ENCODE results near the gene PTPRS.

The PTPRS gene

DNA sequence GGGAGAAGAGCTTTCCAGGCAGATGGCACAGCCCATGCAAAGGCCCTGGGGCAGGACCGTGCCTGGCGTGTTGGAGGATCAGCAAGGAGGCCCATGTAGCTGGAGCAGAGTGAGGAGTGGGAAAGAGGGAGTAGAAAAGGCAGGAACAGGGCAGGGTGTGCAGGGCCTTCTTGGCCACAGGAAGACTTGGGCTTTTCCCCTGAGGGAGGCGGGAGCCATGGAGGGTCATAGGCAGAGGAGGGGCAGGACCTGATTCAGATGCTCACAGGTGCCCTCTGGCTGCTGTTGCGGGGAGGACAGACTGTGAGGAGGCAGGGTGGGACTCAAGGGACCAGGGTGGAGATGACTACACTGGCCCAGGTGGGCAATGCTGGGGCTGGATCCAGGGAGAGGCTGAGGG, 13.8 kb upstream of the PTPRS start:
- no peak for DNase-seq

GRCh38 chr19:5352229-5352763, 11.7 kb upstream of the PTPRS start:
- no peak for DNase-seq

GRCh38 chr19:5351731-5352228, 11.2 kb upstream of the PTPRS start:
- DNase-seq, result no peak

DNA sequence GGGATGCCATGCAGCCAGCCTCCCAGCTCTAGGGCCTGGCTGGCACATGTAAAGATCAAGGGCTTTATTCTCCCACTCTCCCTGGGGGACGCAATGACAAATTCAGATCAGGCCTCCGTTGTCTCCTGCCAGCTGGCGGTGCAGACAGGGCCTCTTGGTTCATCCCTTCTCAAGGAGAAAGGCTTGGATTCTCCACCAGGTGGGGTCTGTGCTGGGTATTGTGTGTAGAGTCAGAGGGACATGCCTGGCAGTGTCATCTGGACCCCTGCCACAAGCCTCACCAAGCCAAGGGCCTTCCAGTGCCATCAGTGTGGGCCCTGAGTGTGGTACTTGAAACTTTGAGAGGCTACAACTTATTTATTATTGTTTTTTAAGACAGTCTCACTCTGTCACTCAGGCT, 8.4 kb upstream of the PTPRS start:
- DNase-seq, result no peak

GRCh38 chr19:5345895-5346386, 5.3 kb upstream of the PTPRS start:
- no peak for DNase-seq

- no peak for DNase-seq
Measured at GRCh38 chr19:5343848-5344247, 3.2 kb upstream of the PTPRS start.

DNA sequence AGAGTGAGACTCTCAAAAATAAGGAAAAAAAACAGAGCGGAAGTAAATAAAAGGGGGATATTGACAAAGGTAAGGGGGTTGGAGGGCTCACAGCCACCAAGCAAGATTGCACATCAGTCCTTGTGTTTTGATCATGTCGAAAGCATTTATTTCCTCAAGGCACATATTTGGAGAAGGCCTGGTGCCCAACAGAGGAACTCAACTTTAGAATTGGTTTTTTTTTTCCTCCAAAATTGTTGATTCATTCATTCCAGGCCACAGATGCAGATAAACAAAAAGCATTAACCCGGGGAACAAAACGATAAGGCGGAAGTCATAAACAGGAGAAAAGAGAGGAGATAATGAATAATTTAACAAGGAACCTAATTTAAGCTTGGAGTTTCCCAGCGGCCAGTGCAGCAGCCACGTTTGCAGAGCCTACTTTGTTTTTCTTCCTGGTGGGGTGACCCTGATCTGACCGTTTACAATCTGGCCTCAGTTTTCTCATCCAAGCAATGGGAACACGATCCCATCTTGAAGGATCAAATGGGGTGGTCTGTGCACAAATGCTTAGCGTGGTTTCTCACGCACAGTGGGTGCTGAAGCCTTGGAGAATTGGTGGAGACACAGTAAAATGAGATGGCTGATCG, 2.1 kb upstream of the PTPRS start:
- no peak for DNase-seq

DNA sequence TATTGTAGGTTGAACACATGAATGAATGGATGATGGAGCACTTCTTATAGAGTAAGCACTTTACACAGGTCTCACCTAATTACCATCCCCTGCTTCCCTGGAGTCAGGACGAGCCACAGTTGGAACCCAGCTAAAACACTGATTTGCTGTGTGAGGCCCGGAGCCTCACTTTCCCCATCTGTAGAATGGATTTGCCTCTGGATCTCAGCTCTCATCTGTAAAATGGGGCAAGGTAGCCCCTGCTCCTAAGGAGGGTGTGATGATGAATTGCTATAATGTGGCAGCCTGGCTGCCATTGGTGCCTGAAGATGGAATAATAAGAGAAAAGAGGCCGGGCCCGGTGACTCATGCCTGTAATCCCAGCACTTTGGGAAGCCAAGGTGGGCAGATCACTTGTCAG, 1.4 kb upstream of the PTPRS start:
- no peak for DNase-seq

GRCh38 chr19:5341448-5341820, 822 bp upstream of the PTPRS start:
- no peak for DNase-seq

DNA sequence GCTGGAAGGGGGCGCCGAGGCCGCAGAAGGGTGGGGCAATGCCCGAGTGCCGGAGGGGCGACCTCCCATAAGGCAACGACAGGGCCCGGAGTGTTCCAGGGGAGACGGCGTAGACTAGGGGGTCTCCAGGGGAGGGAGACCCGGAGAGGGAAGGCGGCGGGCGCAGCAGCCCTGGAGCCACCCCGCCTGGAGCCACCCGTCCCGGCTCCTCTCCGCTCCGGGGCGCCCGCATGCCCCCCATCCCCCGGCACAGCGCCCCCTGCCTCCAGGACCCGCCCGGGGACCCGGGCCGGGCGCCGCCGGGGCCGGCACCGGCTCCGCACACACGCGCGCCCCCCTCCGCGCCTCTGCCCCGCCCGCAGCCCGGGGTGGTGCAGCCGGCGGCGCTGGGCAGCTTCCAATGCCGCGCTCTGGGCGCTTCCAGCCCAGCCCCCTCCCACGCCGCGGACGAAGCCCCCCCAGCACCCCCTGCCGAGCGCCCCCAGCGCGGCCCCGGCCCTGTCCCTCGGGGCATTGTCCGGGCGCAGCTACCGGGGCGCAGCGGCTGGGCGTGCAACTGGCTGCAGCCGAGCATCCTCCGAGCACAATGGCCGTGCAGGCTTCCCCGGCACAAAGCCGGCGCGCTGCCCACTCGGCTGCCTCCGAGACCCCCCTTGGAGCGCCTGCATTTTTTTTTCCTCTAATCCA, 519 bp downstream of the PTPRS start:
- no peak for DNase-seq

GRCh38 chr19:5339198-5339949, 1.2 kb downstream of the PTPRS start:
- DNase-seq, result no peak

DNA sequence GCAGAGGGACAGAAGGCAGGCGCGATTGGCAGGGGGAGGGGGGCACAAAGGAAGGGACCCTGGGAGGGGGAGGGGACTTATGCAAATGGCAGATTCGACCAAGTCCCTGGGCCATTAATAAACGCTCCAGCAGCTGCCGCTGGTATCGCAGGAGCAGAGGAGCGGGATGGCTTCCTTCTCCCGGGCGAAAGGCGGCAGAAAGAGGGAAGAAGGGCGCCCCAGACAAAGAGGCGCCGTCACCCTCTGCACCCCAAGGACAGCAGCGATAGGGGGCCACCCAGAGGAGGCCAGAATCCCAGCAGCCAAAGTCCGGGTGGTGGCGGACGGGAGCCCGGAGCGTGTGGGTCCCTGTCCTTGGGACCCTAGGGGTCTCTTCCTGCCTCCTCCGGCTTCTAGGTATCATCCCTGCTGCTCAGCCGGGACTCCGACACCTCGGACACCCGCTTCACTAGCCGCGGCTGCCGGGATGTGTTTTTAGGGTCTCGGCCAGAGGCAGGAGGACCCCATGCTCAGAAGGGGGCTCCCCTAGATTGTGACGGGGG, 1.9 kb downstream of the PTPRS start:
- DNase-seq, result no peak

DNA sequence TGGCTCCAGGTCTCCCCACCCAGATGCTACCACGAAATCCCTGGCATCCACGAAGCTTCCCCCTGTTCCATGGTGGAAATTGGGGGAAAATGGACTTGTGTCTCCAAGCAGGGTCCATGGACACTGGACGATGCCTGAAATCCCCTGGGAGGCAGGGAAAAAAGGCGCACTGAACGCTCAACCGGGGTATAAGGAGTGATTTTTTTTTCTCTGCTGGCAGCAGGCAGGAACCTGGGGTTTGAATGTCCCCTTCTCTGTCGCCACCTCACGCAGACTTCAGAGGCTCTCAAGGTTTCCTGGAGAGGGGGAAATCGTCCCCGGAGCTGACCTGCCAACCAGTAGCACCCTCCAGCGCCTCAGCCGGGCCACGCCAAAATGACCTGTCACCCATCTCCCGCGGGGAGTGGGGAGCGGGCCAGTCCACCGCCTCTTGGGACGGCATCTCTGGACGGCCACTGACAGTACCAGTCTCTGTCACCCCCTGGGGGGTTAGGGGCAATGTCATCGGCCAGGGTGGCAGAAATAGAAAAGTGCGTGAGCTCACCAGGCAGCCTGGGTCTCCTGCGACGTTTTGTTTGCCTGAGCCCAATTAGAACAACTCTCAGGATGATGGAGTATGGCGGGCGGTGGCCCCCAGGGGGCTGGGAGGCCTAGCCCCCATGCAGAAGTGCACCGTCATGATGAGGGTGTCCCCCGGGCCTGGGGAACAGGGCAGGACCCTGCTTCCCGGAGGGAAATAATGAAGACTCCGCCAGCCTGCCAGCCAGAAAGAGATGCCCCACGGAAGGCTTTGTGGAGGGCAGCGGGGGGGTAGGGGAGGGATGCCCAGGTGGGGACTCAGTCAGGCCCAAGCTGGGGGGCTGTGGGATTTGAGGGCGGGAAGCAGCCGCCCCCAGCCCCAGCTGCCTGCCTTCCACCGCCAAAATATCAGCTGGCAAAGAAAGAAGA, 2.6 kb downstream of the PTPRS start:
- DNase-seq, result no peak

DNA sequence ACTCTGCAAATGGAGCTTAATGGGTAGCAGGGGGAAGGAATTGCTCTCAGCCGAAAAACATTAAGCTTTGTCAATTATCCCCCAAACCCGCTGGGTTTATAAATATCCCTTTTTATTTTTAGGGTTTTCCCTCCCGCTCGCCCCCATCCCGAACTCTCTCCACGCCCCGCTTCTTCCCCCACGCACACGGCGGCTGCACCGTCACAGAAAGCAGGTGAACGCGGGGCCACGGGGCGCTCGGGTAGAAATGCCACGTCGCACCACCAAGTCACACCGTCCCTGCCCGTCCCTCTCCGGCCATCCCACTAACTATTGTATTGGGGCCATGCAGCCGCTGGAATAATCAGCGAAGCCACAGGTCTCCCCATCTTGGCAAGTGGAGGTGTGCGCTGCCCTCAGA, 3.5 kb downstream of the PTPRS start:
- DNase-seq, result no peak

DNA sequence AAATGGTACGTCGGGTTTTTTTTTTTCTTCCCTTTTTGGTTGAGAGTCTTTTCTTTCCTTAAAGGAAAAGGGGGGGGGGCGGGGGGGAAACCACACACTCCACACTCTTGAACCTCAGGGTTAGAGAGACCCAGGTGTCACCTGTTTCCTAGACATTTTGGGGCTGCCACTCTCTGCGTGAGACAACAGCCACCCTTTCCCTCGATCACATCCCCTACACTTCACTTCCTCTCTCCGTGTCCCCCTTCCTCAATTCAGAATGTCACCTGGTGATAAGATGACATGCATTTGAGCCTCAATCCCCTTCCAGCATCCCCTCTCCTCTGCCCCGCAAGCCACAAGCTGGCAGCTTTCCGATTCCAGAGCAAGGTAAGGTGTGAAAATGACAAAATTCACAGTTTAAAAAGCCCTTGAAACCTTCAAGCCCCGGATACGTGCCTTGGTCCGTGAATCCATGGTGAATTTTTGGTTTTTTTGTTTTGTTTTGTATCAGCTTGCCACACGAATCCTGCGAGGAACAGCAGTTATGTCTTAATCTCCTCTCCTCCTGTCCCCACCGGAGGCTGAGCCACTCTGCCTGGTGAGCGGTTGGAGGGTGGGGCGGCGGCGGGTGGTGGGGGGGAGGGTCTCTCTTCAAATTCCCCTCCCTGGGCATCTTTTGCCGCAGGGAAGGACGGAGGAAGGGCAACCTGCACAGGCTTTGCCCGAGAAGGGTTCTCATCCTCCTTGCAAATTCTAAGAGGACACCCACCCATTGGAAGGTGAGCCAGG, 4.2 kb downstream of the PTPRS start:
- DNase-seq, result no peak

GRCh38 chr19:5335593-5335992, 5.0 kb downstream of the PTPRS start:
- no peak for DNase-seq

DNA sequence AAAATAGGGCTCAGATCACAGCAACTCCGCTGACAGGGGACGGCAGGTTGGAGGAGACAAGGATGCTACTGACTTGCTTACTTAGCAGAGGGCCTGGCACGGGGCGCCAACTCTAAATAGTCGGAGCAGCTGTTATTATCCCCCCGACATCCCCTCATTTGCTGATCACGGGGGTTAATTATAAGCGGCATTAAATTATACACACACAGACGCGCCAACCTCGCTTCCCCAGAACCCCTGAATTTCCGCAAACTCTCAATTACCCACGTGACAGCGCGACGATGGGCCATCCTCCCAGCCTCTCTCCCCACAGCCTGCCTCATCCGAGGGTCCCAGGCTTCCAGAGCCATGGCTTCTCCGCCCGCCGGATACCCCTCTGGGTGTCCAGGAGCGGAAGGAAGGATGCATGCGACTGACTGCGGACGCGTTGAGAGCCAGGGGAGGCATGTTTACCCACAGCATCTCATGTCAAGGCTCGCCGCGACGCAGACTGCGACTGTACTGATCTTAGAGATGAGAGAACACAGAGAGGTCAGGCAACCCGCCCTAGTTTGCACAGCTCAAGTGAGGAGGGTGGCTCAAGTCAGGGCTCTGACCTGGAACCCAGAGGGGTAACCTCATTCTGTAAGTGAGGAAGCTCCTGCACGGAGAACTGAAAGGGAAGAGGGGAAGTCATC, 5.7 kb downstream of the PTPRS start:
- no peak for DNase-seq

DNA sequence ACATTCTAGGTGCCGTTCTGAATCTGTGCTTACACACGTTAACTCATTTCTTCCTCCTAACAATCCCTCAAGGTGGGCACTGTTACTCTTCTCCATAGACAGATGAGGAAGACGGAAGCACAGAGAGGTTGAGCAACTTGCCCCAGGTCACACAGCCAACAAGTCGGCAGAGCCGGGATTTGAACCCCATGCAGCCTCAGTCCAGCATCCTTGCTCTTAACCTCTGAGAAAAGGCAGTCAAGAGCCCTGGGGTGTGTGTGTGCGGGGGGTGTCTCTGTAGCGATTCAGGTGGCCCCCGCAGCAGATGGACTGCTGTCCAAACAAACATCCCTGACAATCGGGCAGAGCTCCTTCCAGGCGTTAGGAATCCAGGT, 6.3 kb downstream of the PTPRS start:
- DNase-seq, result no peak

DNA sequence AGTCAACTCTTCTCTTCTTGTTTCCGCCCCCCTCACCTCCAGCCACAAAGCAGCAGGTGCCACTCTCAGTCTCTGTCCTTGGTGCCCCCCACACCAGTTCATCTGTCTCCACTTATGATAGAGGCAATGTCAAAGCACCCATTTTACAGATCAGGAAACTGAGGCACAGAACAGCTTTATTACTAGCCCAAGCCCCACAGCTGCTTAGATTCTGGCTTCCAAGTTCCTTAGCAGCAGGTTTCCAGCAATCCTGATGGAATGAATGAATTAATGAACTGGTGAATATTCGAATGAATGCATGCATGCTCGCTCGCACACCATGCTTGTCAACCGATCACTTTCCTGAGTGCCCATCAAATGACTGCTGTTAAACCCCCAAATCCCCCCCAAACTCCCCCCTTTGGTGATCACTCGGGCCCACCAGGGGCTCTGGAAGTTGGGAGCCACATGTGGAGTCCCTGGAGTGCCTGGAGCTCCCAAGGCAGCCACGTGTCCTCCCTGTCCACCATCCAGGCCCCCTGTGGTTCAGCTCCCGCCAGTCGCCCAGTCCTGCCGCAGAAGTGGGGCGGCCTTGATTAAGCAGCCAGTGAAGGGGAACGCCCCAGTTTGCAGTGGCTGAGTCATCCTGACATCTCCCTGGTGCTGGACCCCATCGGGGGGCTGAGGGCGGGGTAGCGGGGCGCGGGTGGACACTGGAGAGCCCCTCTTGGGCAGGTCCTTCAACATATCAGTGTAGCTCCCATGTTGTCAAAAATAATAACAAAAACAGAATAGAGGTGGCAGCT, 6.8 kb downstream of the PTPRS start:
- no peak for DNase-seq

DNA sequence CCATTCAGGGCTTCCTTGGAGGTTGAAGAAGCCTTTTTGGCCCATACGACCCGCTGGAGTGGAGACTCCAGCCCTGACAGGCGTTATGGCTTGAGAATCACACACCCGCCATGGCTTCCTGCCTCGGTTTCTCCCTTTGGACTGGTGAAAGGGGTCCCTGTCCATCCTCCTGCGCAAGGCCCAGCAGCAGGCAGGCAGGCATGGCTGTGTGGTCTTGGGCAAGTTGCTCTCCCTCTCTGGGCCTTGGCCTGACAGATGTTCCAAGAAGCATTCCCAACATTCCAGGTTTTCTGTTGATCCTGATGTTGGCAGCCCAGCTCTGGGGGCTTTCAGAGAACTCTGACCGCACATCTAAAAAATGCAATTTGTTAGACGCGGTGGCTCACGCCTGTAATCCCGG, 8.1 kb downstream of the PTPRS start:
- DNase-seq, result no peak
